HG03575 (cell line): ENCODE measurements around the gene PNPLA3.
"Not testable (repeated sequence)": the region's sequence is repeated elsewhere in the genome, so short reads cannot be mapped to it uniquely, and the experiment has no call there.

Experiments used
- ATAC-seq: cut with Tn5 transposase; IDR thresholded peaks from one replicate; pipeline ENCODE4 v1.9.1; 2021; ENCODE audit not compliant: unreplicated experiment, insufficient number of reproducible peaks, low FRiP score; ENCODE audit errors: extremely low read depth

Gene PNPLA3

GRCh38 chr22:43888740-43889139 is 34.9 kb upstream of the PNPLA3 start:
- no peak for ATAC-seq

GRCh38 chr22:43889201-43889859 is 34.3 kb upstream of the PNPLA3 start:
- ATAC-seq = no peak

GRCh38 chr22:43889860-43890253 is 33.7 kb upstream of the PNPLA3 start:
- ATAC-seq = no peak

- ATAC-seq = no peak
These were observed 32.7 kb upstream of the PNPLA3 start for GRCh38 chr22:43890901-43891331.

- ATAC-seq = no peak
These were observed 32.0 kb upstream of the PNPLA3 start, which contains the start of gene PNPLA5 for GRCh38 chr22:43891360-43892182. PNPLA5 (minus strand) TSS chr22:43892013; CDS start chr22:43891880, 133 bp downstream.

- ATAC-seq = no peak
These were observed 31.3 kb upstream of the PNPLA3 start for GRCh38 chr22:43892183-43892894.

- no peak for ATAC-seq
These were observed 30.3 kb upstream of the PNPLA3 start for GRCh38 chr22:43893266-43893665.

GRCh38 chr22:43894122-43894521 is 29.5 kb upstream of the PNPLA3 start:
- no peak for ATAC-seq

- no peak for ATAC-seq
These were observed 27.5 kb upstream of the PNPLA3 start for GRCh38 chr22:43895986-43896645.

- no peak for ATAC-seq
These were observed 25.8 kb upstream of the PNPLA3 start for GRCh38 chr22:43897751-43898261.

- no peak for ATAC-seq
These were observed 23.4 kb upstream of the PNPLA3 start for GRCh38 chr22:43900206-43900605.

GRCh38 chr22:43901976-43902643 is 21.5 kb upstream of the PNPLA3 start:
- ATAC-seq = no peak

GRCh38 chr22:43903033-43903432 is 20.6 kb upstream of the PNPLA3 start:
- ATAC-seq = not testable (repeated sequence)

- ATAC-seq = not testable (repeated sequence)
These were observed 19.2 kb upstream of the PNPLA3 start for GRCh38 chr22:43904412-43904811.

- ATAC-seq = no peak
These were observed 17.9 kb upstream of the PNPLA3 start for GRCh38 chr22:43905681-43906080.

GRCh38 chr22:43909708-43910107 is 13.9 kb upstream of the PNPLA3 start:
- ATAC-seq = no peak

- no peak for ATAC-seq
These were observed 13.4 kb upstream of the PNPLA3 start for GRCh38 chr22:43910178-43910695.

GRCh38 chr22:43911351-43911750 is 12.3 kb upstream of the PNPLA3 start:
- ATAC-seq = no peak
